ENCODE measurements around the gene RASA3. TPM values are rescaled to one million over a fixed set of nuclear protein-coding genes. Genes with fewer than 3 reads are reported as not detected.
A peak's percentile ranks its signal among the peaks of the same experiment; 100 is the strongest.
"Not testable (repeated sequence)": the region's sequence is repeated elsewhere in the genome, so short reads cannot be mapped to it uniquely, and the experiment has no call there.

Gene RASA3, protein sequence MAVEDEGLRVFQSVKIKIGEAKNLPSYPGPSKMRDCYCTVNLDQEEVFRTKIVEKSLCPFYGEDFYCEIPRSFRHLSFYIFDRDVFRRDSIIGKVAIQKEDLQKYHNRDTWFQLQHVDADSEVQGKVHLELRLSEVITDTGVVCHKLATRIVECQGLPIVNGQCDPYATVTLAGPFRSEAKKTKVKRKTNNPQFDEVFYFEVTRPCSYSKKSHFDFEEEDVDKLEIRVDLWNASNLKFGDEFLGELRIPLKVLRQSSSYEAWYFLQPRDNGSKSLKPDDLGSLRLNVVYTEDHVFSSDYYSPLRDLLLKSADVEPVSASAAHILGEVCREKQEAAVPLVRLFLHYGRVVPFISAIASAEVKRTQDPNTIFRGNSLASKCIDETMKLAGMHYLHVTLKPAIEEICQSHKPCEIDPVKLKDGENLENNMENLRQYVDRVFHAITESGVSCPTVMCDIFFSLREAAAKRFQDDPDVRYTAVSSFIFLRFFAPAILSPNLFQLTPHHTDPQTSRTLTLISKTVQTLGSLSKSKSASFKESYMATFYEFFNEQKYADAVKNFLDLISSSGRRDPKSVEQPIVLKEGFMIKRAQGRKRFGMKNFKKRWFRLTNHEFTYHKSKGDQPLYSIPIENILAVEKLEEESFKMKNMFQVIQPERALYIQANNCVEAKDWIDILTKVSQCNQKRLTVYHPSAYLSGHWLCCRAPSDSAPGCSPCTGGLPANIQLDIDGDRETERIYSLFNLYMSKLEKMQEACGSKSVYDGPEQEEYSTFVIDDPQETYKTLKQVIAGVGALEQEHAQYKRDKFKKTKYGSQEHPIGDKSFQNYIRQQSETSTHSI
- 23.6 TPM for polyA plus RNA-seq (ENCODE audit: insufficient read length)

DNA sequence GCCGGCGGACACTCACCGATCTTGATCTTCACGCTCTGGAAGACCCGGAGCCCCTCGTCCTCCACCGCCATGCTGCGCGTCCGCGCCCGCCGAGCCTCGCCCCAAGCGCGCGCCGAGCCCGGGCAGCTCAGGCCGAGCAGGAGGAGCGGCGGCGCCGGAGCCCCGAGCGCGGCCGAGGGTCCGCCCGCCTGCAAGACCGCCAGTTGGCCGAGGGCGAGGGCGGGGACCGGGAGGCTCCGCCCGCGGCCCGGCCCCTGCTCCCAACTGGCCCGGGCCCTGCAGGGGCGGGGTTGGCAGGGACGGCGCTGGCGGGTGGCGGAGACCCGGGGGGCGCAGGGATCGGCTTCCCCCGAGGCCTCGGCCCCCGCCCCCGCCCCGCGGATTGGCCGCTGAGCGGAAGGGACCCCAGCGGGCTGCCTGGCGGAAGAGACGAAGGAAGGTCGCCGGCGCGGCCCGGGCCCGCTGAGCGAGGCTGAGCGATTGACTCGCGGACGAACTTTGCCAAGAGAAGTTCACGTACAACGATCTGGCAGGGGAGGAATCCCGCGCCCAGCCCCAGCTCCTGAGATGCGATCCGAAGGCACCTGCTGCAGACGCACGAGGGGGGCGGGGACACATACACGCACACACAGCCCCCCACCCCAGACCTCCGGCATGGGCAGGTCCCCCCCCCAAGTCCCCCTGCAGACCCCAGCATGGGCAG, at the start of gene RASA3:
Gene RASA3 (minus strand): TSS at position 205 of the 703 bp plus-strand sequence. CDS start 134 bp downstream, at position 71.
- peak; percentile 89 for DNase-seq

GRCh38 chr13:114179087-114179658, 46.8 kb upstream of the RASA3 start, which contains the start of gene CFAP97D2:
TSS of gene CFAP97D2 (plus strand) at chr13:114179257. CDS start at chr13:114179331, 74 bp downstream.
- no peak for DNase-seq

DNA sequence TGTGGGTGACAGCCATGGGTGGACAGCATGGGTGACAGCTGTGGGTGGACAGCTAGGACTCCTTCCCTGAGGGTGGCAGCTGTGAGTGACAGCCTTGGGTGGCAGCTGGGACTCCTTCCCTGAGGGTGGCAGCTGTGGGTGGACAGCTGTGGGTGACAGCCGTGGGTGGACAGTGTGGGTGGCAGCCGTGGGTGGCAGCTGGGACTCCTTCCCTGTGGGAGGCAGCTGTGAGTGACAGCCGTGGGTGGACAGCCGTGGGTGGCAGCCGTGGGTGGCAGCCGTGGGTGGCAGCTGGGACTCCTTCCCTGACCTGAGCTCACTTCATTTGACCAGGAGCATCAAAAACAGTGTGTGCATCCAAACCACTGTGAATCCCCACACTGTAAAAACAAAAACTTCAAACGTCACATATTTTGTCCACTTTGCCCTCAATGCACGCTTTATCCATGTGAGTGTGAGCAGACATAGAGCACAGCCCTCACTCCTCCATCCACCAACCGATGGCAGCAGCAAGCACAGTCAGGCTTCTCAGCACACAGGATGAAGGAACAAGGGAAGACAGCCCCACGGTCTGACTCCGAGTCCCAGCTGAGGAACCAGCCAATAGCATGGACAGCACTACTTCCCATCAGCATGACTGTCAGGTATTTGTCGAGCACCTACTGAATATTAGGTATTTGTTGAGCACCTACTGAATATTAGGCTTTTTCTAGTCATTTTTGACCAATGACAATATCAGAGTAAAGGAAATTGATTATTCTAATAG, 45.0 kb upstream of the RASA3 start:
- DNase-seq = no peak

GRCh38 chr13:114176359-114176902, 44.0 kb upstream of the RASA3 start:
- DNase-seq = not testable (repeated sequence)

GRCh38 chr13:114174529-114174961, 42.1 kb upstream of the RASA3 start:
- no peak for DNase-seq

DNA sequence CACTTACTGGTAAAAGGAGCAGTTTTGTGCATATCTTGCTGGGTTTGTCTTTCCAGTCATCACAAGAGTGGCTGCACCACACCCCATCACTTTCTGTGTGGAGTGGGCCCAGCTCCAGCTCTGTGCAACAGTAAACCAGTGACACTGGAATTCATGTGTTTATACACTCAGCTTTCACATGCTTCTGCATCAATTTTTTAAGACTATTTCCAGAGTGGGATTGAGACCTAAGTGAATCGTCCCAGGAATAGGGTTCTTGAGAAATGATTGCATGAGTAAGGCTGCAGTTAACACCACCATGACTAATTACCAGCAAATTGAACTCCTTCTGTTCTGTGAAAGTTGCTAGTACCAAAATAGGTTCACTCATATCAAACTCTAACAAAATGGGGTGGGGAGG, 41.3 kb upstream of the RASA3 start:
- DNase-seq = no peak

GRCh38 chr13:114173272-114173671, 40.8 kb upstream of the RASA3 start:
- no peak for DNase-seq

- no peak for DNase-seq
These were observed 35.5 kb upstream of the RASA3 start for GRCh38 chr13:114167885-114168284.

- DNase-seq = no peak
These were observed 35.0 kb upstream of the RASA3 start for GRCh38 chr13:114167426-114167825.

DNA sequence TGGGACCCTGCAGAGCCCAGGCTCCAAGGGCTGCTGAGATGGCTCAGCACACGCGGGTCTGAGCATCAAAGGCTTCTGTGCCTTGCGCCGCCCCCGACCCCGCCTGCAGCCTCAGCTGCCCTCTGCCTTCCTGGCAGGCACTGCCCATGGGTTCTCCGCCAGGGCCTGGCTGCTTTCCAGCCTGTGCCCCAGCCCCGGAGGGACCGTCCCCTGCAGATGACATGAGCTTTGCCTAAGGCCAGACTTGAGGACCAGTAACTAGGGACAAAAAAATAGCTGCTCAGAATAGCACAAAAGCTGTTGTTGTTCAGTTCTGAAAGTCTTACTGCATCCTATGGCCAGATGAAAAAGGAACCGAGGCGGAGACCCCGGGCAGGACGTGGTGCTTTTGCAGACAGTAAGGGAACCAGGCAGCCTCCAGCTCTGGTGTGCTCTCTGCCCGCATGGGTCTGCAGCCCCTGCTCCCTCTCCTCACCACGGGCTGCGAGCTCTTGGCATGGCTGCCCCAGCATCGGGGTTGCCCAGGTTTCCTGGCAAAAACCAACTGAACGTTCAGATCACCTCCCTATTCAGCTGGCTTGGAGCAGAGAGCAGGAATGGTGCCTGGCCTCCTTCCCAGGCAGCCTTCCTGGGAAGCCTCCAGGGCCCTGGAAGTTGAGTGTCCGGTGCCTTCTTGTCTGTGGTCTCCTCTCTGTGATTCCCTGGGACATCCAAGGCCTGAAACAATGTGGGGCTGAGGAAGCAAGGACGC, 34.1 kb upstream of the RASA3 start:
- DNase-seq = peak; percentile 73

GRCh38 chr13:114164681-114165429, 32.4 kb upstream of the RASA3 start:
- no peak for DNase-seq

DNA sequence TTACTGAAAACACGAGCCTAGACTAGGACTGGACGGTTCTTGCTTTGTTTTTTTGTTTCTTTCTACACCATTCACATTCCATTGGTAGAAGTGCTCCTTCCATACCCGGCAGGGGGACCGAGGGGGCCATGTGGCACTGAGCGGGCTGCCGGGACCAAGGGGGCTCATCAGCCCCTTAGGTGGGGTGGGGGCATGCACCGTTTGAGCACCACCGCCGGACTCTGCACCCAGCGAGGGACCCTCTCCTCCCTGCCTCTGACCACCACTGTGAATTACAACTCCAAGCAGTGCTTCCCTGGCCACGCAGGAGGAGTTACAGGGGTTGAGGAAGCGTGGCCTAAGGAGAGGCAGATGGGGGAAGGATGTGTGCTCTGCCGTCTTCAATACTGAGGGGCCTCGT, 31.6 kb upstream of the RASA3 start:
- no peak for DNase-seq

- no peak for DNase-seq
These were observed 30.1 kb upstream of the RASA3 start for GRCh38 chr13:114162533-114162922.

DNA sequence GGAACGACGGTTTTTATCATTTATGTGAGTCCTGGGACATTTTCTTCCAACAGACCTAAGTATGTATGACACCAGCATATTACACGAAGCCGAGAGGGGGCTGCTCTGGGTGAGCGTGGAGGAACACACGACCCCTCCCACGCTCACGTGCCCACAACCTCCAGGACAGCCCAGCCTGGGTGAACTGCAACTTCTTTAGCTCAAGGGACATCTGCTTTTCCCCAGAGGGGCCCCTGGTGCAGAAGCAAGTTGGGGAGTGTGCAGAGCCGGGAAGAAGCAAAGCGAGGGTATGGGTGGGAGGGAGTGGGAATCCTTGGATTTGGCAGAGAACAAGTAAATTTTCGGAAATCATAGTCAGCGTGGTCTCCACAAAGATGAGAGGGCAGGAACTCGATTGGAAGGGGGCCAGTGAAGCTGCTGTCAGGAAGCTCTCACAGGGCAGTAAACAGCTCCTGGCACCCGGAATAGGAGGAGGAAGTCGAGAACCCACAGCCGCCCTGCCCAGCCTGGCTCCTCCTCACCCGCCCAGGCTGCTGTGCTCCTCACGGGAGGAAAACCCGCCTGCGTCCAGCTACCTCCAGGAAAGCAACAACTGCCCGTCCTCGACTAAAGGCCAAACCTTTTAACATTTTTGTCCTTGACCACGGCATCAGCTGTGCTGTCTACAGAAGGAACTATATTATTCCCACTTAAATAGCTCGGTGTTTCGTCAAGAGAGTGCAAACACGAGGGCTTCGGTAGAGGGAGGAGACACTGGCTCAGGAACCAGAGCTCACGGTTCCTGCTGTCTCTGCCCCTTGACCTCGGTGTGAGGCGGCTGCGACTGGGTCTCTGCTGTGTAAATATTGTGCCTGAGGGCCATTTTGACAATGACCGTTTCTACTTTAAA, 29.5 kb upstream of the RASA3 start:
- no peak for DNase-seq

DNA sequence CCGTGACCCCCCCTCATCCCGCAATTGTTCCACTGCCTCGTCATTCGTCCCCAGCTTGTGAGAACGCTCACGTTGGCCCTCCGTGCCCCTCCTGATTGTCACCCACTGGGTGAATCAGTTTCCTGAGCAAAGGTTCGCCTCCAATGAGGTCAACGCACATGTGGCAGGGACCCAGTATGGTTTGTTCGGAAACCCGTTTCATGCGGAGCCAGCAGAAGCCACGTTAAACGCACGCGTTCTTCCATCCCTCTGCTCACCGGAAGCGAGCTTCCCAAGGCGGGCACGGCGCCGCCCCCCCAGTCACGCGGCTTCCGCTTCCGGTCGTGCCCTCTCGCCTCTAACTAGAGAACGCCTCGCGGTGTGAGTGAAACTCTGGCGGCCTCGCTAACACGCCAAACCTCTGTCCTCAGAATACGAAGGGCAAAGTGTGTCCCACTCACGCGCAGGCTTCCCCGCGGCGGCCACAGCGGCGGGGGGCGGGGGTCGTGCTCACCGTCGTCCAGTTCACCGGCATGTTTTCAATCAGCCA, 28.7 kb upstream of the RASA3 start:
- DNase-seq = no peak

DNA sequence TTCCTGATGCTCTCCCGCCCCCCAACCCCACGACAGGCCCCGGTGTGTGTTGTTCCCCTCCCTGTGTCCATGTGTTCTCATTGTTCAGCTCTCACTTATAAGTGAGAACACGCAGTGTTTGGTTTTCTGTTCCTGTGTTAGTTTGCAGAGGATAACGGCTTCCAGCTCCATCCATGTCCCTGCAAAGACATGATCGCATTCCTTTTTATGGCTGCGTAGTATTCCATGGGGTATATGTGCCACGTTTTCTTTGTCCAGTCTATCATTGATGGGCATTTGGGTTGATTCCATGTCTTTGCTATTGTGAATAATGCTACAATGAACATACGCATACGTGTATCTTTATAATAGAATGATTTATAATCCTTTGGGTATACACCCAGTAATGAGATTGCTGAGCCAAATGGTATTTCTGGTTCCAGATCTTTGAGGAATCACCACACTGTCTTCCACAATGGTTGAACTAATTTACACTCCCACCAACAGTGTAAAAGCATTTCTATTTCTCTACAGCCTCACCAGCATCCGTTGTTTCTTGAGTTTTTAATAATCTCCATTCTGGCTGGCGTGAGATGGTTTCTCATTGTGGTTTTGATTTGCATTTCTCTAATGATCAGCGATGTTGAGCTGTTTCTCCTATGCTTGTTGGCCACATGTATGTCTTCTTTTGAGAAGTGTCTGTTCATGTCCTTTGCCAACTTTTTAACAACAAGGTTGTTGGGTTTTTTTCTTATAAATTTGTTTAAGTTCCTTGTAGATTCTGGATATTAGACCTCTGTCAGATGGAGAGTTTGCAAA, 26.6 kb upstream of the RASA3 start:
- not testable (repeated sequence) for DNase-seq

DNA sequence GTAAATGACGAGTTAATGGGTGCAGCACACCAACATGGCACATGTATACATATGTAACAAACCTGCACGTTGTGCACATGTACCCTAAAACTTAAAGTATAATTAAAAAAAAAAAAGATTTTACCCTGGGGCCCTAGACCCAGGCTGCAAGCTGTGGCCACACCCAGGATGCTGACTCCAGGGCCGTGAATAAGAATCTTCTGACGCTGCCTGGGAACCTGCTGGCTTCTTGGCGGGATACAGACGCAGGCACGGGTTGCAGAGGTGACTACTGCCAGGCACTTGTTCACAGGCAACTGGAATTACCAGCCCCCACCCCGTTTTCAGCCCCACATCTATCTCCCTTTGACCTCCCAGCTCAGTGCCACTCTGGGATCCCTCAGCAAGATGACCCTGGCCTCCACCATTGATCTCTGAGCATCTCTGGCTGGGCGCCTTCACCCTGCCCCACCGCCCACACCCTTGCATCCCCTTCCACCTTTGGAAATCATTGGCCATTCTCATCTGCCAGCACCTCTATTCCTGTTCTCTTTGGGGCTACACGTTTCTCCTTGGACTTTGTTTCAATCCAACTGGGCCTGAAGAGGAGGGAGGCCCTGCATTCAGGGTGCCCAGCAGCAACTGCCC, 25.6 kb upstream of the RASA3 start:
- DNase-seq = no peak
